HEK293 (cell line): ENCODE results near the gene OPHN1.

ENCODE experiments used
- CTCF ChIA-PET: fragments of 350-600 bp; formaldehyde crosslinking; extraction: SDS; loops from one replicate; lab custom pipeline; 2021; ENCODE audit warnings: antibody characterized with exemption; lab: Yijun Ruan, JAX
- POLR2A ChIA-PET: fragments of 300-600 bp; formaldehyde crosslinking; extraction: SDS; loops from one replicate; lab custom pipeline; 2020; ENCODE audit warnings: antibody characterized with exemption, inconsistent platforms; lab: Yijun Ruan, JAX
- H3K27ac ChIP-seq: fragments of 200-500 bp; sonication (Bioruptor generic); 2 replicates; pipeline ENCODE4 v1.5.1; 2014; ENCODE audit warnings: low read depth, low read length, control low read depth, inconsistent platforms; ENCODE audit errors: extremely low read depth
- H3K36me3 ChIP-seq, 2 experiments: fragments of 200-500 bp in 1 of 2; sonication (Bioruptor generic) in 1 of 2; 1 replicate in 1 of 2; 2 replicates in 1 of 2; pipeline ENCODE4 v1.5.1; 2014 to 2017; ENCODE audit warnings: inconsistent platforms in 2 of 2, low read length in 2 of 2; ENCODE audit not compliant: control insufficient read depth in 2 of 2, insufficient read depth in 1 of 2
- H3K4me1 ChIP-seq: fragments of 200-500 bp; sonication (Bioruptor generic); 2 replicates; pipeline ENCODE4 v1.5.1; 2014; ENCODE audit warnings: mild to moderate bottlenecking, low read length, inconsistent platforms; ENCODE audit not compliant: control insufficient read depth, insufficient read depth
- H3K4me3 ChIP-seq: 2 replicates; pipeline ENCODE4 v1.5.1; 2011; ENCODE audit warnings: low read depth, mild to moderate bottlenecking, control low read depth, low read length, moderate library complexity
- H3K9me3 ChIP-seq: fragments of 200-500 bp; sonication (Bioruptor generic); 2 replicates; pipeline ENCODE4 v1.5.1; 2014; ENCODE audit warnings: low read depth, low read length, inconsistent platforms; ENCODE audit not compliant: control insufficient read depth, insufficient read depth
- KLF16 ChIP-seq: fragments of 450-650 bp; formaldehyde crosslinking; IDR thresholded peaks from 2 replicates; pipeline ENCODE4 v1.5.1; 2017; ENCODE audit warnings: missing biosample characterization, missing genetic modification characterization
- ZNF416 ChIP-seq: fragments of 450-650 bp; formaldehyde crosslinking; IDR thresholded peaks from 2 replicates; pipeline ENCODE4 v1.5.1; 2016; ENCODE audit warnings: missing biosample characterization, missing genetic modification characterization
- ZNF449 ChIP-seq: fragments of 450-650 bp; formaldehyde crosslinking; IDR thresholded peaks from 2 replicates; pipeline ENCODE4 v1.5.1; 2017; ENCODE audit warnings: missing biosample characterization, mild to moderate bottlenecking, missing genetic modification characterization, moderate library complexity
- ZNF488 ChIP-seq: fragments of 450-650 bp; formaldehyde crosslinking; IDR thresholded peaks from 2 replicates; pipeline ENCODE4 v1.5.1; 2016; ENCODE audit warnings: missing biosample characterization, missing genetic modification characterization
- ZNF510 ChIP-seq: fragments of 450-650 bp; formaldehyde crosslinking; IDR thresholded peaks from 2 replicates; pipeline ENCODE4 v1.5.1; 2018; ENCODE audit warnings: mild to moderate bottlenecking, missing genetic modification characterization, missing biosample characterization; ENCODE audit not compliant: insufficient replicate concordance
- ZNF518A ChIP-seq: fragments of 450-650 bp; formaldehyde crosslinking; conservative IDR thresholded peaks from 2 replicates; pipeline ENCODE4 v1.5.1; 2016; ENCODE audit warnings: low read depth, missing biosample characterization, missing genetic modification characterization
- ZNF701 ChIP-seq: fragments of 450-650 bp; formaldehyde crosslinking; IDR thresholded peaks from 2 replicates; pipeline ENCODE4 v1.5.1; 2016; ENCODE audit warnings: missing biosample characterization, missing genetic modification characterization
- ZNF747 ChIP-seq: fragments of 450-650 bp; formaldehyde crosslinking; IDR thresholded peaks from 2 replicates; pipeline ENCODE4 v1.5.1; 2016; ENCODE audit warnings: missing biosample characterization, missing genetic modification characterization
- ZNF791 ChIP-seq: fragments of 450-650 bp; formaldehyde crosslinking; IDR thresholded peaks from 2 replicates; pipeline ENCODE4 v1.5.1; 2016; ENCODE audit warnings: missing biosample characterization, missing genetic modification characterization
- ZSCAN30 ChIP-seq: fragments of 450-650 bp; IDR thresholded peaks from 2 replicates; pipeline ENCODE4 v1.5.1; 2018; ENCODE audit warnings: missing biosample characterization, mild to moderate bottlenecking, missing genetic modification characterization, moderate library complexity
- TF ChIP-seq, protein P1 (sequence below): fragments of 450-650 bp; formaldehyde crosslinking; IDR thresholded peaks from 2 replicates; pipeline ENCODE4 v1.5.1; 2016; ENCODE audit warnings: missing biosample characterization, missing genetic modification characterization
- TF ChIP-seq, protein P2 (sequence below): fragments of 450-650 bp; formaldehyde crosslinking; IDR thresholded peaks from 2 replicates; pipeline ENCODE4 v1.5.1; 2016; ENCODE audit warnings: missing biosample characterization, missing genetic modification characterization

OPHN1 gene

DNA sequence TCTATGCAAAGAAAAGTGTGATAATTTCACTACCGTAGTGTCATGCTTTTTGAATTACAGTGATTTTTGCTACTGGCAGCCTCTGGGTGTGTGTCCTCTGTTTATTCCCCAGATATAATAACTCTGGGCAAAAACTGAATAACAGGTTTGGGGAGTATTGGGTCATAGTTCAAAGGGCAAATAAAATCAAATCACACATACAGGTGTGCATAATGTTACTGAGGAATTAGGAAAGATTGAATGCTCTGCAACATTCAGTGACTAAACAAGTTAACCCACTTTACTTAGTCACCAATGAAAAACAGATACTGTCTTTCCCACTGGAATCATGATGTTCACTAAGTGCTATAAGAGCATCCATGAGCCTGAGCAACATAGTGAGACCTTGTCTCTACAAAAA lies 224.3 kb downstream of the OPHN1 start (continued):
- TF ChIP-seq ZNF510 (tag by site-specific recombination): no peak
- TF ChIP-seq ZNF791 (tag by site-specific recombination): no peak
- no peak for TF ChIP-seq ZNF488 (tag by site-specific recombination)
- TF ChIP-seq, all 188 proteins: peak for 0

- Histone ChIP-seq H3K9me3 (no peaks in the 10 kb centered on the region), H3K4me3 (no peak overlapping the region), H3K36me3 (no peaks in the 10 kb centered on the region), H3K27ac (no peak overlapping the region), H3K4me1 (no peaks in the 10 kb centered on the region)
- POLR2A ChIA-PET: no interaction called here
- CTCF ChIA-PET: interaction anchor here (0.6 to 3.1 kb wide), 8 partner anchors 7 to 624 kb away, joined by 3 to 15 read pairs (median 4); partner anchors contain the start of gene EFNB1
- TF ChIP-seq ZNF518A (tag by site-specific recombination) (no peak), ZNF510 (tag by site-specific recombination) (no peak), ZSCAN30 (tag by site-specific recombination) (no peak), ZNF747 (tag by site-specific recombination) (no peak)
- TF ChIP-seq, protein P1, sequence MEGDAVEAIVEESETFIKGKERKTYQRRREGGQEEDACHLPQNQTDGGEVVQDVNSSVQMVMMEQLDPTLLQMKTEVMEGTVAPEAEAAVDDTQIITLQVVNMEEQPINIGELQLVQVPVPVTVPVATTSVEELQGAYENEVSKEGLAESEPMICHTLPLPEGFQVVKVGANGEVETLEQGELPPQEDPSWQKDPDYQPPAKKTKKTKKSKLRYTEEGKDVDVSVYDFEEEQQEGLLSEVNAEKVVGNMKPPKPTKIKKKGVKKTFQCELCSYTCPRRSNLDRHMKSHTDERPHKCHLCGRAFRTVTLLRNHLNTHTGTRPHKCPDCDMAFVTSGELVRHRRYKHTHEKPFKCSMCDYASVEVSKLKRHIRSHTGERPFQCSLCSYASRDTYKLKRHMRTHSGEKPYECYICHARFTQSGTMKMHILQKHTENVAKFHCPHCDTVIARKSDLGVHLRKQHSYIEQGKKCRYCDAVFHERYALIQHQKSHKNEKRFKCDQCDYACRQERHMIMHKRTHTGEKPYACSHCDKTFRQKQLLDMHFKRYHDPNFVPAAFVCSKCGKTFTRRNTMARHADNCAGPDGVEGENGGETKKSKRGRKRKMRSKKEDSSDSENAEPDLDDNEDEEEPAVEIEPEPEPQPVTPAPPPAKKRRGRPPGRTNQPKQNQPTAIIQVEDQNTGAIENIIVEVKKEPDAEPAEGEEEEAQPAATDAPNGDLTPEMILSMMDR: no peak
- TF ChIP-seq, protein P2, sequence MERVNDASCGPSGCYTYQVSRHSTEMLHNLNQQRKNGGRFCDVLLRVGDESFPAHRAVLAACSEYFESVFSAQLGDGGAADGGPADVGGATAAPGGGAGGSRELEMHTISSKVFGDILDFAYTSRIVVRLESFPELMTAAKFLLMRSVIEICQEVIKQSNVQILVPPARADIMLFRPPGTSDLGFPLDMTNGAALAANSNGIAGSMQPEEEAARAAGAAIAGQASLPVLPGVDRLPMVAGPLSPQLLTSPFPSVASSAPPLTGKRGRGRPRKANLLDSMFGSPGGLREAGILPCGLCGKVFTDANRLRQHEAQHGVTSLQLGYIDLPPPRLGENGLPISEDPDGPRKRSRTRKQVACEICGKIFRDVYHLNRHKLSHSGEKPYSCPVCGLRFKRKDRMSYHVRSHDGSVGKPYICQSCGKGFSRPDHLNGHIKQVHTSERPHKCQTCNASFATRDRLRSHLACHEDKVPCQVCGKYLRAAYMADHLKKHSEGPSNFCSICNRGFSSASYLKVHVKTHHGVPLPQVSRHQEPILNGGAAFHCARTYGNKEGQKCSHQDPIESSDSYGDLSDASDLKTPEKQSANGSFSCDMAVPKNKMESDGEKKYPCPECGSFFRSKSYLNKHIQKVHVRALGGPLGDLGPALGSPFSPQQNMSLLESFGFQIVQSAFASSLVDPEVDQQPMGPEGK (tag by site-specific recombination): no peak
Observed at GRCh38 chrX:68204521-68205038, 228.7 kb downstream of the OPHN1 start.

DNA sequence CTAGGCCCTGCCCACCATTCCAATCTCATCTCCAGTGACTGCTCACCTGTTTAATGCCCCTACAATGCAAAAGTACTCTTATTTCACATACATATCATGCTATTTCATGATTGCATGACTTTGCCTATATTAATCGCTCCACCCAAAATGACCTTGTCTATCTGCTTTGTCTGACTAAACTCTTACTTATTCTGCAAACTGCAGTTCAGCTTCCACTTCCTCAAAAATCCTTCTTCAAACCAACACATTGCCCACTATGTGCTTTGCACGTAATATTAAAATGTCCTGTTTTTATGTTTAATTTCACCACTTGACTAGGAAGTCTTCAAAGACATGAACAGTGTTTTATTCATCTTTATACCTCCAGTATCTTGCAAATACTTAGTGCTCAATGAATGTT lies 229.6 kb downstream of the OPHN1 start:
- POLR2A ChIA-PET: no interaction called here
- Histone ChIP-seq H3K27ac (no peak overlapping the region), H3K4me1 (no peaks in the 10 kb centered on the region), H3K36me3 (no peaks in the 10 kb centered on the region), H3K9me3 (no peaks in the 10 kb centered on the region), H3K4me3 (no peak overlapping the region)
- CTCF ChIA-PET: interaction anchor here (0.8 to 1.2 kb wide), 4 partner anchors 9 to 507 kb away, joined by 3 to 5 read pairs (median 3); no protein-coding TSS in a partner anchor
- TF ChIP-seq KLF16 (tag by site-specific recombination) (no peak), ZNF416 (no peak), ZNF747 (tag by site-specific recombination) (no peak), ZNF449 (tag by site-specific recombination) (no peak), ZNF701 (tag by site-specific recombination) (no peak)
